GM18951 (cell line): ENCODE results near the gene IRGQ.
"Not testable (repeated sequence)": the region's sequence is repeated elsewhere in the genome, so short reads cannot be mapped to it uniquely, and the experiment has no call there.

ENCODE experiments used
- POLR2A ChIP-seq: IDR thresholded peaks from 4 replicates; pipeline ENCODE4 v1.6.1; 2011; ENCODE audit warnings: mild to moderate bottlenecking; ENCODE audit not compliant: insufficient read length, insufficient read depth; ENCODE audit errors: extremely low read depth
- in situ Hi-C: fragments of 300-500 bp; cut with MboI; formaldehyde crosslinking; loops from one replicate; pipeline ENCODE4 v1.12.0; 2022; ENCODE audit warnings: low sequenced_read_pairs, mixed read lengths, inconsistent platforms; ENCODE audit not compliant: unreplicated experiment

The IRGQ gene

DNA sequence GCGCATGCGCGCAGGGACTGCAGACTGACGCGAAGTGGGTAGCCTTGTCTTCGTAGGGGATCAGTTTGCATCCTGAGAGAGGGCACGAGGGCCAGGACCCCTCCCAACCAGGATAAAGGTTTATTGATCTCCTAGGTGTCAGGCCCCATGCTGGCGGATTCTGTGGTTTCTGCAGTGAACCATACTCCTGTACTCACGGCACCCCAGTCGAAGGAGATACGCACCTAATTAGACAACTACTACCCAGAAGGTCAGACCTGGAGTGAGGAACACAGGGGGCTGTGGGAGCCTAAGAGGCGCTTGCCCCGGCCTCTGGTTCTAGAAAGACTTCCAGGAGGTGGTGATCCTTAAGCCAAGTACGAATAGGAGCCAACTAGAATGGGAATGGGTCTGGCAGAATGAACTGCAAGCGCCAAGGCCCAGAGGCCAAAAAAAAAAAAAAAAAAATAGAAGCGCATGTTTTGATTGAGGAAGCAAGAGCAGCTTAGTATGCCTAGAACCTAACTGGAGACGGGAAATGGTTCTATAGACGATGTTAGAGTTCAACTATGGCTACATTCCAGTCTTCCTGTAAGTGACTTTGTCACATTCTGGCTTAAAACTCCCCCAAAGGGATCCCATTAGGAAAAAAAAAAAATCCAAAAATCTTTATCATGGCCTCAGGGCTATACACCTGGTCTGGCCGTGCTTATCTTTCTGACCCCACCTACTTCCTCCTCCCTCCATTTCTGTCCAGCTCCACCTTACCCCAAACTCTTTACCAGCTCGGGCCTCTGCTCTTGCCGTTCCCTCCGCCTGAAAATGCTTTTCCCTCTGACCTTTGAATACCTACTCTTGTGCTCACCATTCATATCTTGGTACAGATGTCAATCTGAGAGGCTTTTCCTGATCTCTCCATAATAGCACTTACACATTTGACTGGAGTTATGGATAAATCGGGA is 24.4 kb upstream of the IRGQ start:
- no peak for TF ChIP-seq POLR2A
- in situ Hi-C loops = no loop called here

DNA sequence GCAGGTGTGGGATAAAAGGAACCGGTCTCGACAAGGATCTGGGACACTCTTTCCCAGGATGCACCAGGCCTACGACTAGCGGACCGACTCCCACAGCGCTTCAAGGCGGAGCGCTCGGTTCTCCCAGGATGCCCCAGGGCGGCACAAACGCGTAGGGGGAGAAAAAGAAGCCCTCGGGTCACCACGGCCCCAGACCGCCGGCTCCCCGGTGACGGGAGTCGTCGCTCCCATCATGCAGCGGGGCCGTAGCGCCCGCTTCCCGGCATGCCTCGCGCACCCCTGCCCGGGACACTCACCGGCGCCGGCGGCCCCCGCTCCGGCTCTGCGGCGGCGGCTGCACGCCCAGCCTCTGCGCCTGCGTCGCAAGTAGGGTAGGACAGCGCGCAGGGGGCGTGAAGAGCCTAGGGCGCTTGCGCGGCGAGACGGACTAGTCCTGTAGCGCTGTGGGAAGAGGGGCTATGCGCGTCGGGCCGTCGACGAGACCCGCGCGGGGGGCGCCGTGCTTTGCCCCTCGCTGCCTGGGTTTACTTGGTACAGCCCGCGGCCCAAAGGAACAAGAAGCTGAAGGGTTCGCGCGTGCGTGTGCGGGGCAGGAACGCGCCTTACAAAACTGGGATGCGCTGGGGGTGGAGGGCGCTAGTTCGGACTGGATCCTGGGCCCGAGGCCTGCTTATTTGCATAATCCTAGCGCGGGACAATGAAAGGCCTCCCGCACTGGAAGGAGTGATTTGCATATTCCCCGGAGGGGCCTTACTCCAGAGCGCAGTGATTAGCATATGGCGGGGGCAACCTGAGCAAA is 23.5 kb upstream of the IRGQ start, which contains the start of gene ZNF428:
Gene ZNF428 (minus strand): TSS at position 368 of the 799 bp plus-strand sequence. CDS start 5,325 bp downstream, outside the sequence.
- in situ Hi-C loops = no loop called here
- TF ChIP-seq POLR2A = peak; percentile 91

DNA sequence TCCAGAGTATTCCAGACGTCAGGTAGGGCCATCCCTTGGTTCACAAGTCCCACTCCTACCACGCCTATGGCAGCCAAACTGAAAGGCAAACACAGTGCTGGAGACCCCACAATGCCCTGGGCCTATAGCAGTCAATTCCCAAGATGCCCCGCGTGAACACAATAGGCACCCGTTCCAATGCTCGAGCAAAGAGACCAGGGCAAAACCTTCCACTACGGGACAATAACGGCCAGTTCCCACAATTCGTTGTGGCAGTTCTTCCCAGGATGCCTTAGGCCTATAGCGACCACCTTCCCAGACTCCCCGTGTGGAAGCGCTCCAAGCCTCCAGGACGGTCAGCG is 23.0 kb upstream of the IRGQ start:
- in situ Hi-C loops = no loop called here
- TF ChIP-seq POLR2A = no peak

DNA sequence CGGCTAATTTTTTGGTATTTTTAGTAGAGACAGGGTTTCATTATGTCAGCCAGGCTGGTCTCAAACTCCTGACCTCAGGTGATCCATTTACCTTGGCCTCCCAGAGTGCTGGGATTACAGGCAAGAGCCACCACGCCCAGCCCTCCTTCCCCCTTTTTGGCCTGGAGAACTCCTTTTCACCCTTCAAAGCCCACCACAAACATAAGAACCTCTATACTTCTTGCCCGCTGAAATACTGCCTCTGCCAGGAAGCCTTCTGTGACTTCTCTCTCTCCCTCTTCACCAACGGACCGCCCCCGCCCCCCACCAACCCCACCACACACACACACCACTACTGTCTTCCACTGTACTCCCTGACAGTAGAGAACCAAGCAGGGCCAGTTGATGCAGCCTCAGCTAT is 21.0 kb upstream of the IRGQ start:
- TF ChIP-seq POLR2A = no peak
- in situ Hi-C loops = no loop called here

DNA sequence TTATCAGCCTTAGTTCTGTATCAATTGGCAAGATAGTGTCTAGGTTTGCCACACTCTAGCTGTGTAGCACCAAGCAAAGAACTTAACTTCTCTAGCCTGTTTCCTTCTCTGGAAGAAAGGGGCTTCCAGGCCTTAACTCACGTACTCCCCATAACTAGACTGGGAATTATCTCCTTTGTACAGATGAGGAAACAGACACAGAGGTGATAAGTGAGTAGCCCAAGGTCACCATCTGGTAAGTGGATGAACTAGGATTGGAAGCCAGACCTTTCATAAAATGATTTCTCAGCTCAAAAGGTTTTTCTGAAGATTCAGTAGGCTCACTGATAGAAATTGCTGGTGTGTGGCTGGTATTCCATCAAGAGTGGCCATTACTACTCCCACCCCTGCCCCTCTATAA is 20.4 kb upstream of the IRGQ start:
- in situ Hi-C loops = no loop called here
- no peak for TF ChIP-seq POLR2A

DNA sequence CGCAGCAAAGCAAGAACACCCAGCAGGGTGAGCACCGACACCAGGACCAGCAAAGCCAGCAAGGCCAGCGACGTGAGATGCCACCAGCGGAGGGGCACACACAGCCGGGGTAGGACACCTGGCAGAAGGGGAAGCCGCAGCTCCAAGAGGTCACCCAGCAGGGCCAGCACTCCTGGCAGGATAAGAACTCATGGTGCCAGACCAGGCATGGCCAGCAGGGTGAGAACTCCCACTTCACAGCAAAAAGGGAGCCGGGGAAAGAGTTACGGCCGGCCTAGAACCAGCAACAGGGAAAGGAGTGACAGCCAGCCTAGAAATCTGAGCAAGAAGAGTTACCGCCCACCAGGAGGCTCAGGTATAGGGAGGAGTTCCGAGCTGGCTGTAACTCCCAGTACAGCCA is 16.4 kb upstream of the IRGQ start:
- no peak for TF ChIP-seq POLR2A
- in situ Hi-C loops = no loop called here

DNA sequence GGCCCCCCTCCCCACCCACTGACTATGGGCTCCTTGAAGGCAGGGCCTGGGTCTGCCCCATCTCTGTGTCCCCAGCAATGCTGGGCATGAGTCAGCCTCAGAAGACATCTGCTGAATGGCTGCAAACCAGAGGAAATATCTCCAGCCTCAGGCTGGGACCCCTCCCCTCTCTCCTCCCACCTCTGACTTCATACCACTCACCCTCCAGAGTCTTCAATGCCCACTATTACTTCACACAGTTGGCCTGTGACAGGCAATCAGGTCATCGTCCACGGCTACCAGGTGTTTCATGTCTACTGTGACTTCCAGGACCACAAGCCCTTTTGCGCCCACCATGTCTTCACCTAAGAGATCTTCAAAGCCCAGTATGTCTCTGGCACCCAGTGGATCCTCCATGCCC is 15.9 kb upstream of the IRGQ start, which contains the start of gene SRRM5:
Gene SRRM5 (plus strand): TSS at position 301 of the 400 bp plus-strand sequence. CDS start 34 bp downstream, at position 335.
- no peak for TF ChIP-seq POLR2A
- in situ Hi-C loops = no loop called here

DNA sequence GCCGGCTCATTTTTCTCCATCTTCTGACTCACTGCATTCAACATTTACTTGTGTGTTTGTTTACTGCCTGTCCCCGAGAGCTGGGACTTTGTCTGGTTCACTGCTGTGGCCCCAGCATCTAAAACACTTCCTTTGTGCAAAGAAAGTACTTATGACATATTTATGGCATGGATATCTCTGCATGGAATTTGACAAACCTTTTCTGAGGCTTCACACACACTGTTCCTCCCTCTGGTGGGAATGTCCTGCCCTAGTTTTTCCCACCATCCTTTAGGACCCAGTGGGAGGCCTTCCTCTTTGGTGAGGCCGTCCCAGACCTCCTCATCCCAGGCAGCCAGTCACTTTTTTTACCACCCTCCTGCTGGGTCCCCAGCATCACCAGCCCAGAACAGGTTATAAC is 14.6 kb upstream of the IRGQ start:
- TF ChIP-seq POLR2A = no peak
- in situ Hi-C loops = no loop called here

DNA sequence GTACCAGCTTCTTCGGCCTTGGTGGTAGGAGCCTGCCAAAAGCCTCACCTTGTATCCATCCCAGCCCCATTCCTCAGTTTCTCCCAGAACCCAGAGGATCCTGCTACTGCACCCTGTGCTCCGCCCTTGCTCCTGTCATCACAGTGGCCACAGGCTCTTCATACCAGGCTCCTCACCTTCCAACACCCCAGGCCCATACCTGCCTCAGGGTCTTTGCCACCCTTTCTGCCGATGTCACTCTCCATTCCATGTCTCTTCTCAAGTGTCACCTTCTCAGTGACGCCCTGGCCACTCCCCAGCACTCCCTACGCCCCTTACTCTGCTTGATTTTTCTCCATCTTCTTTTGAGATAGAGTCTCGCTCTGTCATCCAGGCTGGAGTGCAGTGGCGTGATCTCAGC is 13.9 kb upstream of the IRGQ start:
- TF ChIP-seq POLR2A = no peak
- in situ Hi-C loops = no loop called here

DNA sequence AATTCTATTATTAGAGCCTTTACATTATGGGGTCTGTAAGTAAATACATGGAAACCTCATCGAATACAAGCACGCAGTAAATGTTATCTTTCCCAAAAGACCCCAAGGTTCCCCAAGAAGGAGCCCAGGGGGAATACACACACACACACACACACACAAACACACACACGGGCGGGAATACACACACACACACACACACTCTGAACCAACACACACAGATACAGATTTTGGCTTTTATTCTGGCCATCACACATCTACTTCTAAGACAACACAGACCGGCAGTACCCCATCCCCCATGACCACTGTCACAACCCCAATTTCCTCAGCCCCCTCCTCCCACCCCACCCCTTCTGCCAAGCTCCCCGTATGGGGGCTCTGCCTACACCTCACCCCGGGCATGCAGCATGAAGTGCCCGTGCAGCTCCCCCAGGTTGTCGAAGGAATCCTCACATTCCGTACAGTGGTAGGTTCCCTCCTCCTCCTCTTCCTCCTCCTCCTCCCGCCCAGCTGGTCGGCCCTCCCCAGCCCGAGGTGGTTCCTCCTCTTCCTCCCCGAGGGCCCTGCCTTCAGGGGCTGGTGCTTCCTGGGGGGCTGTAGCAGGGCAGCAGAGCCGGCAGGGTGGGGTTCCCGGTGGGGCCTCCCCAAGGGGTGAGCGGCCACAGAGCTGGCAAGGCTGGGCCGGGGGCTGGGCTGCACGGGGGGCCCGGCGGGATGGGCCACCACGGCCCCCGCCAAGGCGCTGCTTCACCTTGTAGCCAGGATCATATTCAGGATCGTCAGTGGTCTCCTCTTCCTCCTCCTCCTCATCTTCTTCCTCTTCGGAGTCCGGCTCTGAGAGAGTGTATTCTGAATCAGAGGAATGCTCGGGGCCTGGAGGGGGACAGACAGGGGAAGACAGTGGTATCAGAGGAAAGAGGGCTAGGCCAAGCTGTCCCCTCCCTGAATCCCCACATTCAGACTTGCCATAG is 11.6 kb upstream of the IRGQ start:
- TF ChIP-seq POLR2A = no peak
- in situ Hi-C loops = no loop called here

DNA sequence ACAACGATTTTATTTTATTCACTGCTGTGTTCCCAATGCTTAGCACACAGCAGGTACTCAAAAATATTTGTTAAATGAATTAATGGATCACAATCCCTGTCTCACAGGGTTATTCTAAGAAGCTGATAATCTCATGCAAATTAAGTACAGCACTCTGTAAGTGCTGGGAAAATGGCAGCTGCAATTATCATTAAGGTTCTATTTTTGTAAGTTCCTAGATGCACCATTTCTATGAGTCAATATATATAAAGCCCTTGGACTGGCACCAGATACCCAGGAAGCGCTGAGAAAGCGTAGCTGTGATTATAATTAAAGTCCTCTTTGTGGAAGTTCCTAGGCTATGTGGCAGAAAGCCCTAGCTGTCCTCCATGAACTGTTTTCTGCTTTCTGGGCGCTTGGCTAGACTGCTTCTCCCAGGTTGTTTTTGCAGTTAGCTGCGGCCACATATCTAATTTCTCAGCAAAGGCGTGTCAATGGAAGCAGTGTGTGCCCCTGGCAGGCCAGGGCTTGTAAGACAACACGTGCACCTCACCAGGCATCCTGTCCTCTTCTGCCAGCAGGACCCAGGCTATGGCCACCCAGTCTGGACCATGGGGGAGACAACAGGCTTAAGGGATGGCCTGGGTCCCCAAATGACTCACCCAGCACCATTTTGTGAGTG is 10.8 kb upstream of the IRGQ start:
- in situ Hi-C loops = no loop called here
- no peak for TF ChIP-seq POLR2A

DNA sequence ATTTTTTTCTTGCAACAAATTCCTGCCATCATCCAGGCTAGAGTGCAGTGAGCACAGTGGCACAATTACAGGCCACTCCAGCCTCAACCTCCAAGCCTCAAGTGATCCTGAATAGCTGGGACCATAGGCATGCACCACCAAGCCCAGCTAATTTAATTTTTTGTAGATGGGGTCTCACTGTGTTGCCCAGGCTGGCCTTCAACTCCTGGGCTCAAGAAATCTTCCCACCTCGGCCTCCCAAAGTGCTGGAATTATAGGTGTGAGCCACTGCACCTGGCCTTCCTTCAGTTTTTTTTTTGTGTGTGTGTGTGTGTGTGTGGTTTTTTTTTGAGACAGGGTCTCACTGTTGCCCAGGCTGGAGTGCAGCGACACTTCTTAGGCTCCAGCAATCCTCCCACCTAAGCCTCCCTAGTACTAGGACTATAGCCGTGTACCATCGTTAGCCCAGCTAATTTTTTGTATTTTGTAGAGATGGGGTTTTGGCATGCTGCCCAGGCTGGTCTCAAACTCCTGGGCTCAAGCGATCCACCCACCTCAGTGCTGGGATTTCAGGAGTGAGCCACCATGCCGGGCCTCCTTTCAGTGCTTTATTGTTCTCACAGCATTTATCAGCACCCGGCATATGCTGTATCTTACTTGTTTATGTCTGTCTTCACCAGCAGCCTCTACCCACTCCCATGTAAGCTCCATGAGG is 10.1 kb upstream of the IRGQ start:
- in situ Hi-C loops = no loop called here
- TF ChIP-seq POLR2A = no peak

DNA sequence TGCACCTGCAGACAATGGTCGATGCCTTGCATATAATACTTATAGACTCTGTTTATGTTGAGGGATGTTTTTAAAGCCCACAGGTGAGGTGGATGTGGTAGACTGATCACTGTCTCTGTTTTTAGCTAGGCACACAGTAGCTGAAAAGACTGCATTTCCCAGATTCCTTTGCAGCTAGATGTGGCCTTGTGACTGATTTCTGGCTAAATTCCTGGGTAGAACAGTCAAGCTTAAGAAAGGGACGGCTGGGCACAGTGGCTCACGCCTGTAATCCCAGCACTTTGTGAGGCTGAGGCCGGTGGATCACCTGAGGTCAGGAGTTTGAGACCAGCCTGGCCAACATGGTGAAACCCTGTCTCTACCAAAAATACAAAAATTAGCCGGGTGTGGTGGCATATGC is 4.4 kb upstream of the IRGQ start:
- in situ Hi-C loops = not testable (repeated sequence)
